GM21515 (cell line): ENCODE results near the gene SEC24B.
"Not testable (repeated sequence)": the region's sequence is repeated elsewhere in the genome, so short reads cannot be mapped to it uniquely, and the experiment has no call there.

Experiments
- ATAC-seq: cut with Tn5 transposase; IDR thresholded peaks from one replicate; pipeline ENCODE4 v1.9.1; 2021; ENCODE audit not compliant: unreplicated experiment

The SEC24B gene

DNA sequence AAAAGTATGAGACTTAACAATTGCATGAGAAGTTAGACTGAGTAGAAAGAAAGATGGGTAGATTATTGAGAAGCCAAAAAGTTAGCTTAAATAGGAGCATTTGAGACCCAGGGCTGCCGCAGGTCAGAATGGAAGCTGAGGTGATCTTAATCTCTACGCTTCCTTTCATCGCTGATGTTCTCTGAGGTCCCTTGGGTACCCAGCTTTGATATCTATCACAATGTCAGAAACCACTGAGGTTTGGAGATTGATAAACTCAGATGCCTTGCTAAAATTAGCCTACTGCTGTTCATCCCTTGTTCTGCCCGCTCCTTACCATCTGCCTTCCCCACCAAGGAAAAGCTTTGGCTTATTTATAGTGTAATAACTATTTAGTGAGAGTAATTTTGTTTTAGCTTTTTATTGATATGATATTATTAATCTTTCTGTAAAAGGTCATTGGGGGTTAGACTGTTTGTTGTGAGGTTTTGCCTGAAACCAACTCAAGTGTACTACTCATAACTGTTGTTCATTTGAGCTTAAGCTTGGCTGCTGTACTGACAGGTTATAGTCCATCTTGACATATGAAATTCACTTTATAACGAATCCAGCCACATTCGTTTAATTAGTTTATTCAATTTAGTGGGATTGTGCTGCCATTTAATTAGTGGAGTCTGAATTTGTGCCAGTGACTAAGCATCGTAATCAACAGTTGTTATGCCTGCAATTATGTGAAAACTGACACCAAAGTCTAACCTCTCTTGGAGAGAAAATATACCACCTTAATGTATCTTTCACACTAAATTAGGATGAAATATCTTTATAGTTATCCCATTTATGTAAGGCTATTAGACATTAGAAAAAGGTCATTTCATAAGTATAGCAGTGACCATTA lies 141.6 kb downstream of the SEC24B start:
- ATAC-seq: no peak

DNA sequence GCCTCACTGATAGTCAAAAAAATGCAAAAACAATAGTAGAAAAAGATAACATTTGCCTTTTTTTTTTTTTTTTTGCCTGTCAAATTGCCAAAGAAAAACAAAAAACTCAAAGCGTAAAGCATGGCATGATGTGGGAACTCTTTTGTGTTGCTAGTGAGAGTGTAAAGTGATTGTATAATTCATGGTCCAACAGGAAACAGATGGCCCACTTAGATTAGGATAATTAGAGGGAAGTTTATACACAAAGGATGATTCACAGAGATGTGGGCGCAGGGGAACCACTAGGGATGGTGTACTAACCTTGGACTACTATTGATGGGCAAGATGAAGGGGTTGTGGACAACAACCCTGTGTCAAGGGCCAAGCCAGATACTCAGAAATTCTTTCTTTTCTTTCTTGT lies 142.8 kb downstream of the SEC24B start:
- ATAC-seq: no peak

DNA sequence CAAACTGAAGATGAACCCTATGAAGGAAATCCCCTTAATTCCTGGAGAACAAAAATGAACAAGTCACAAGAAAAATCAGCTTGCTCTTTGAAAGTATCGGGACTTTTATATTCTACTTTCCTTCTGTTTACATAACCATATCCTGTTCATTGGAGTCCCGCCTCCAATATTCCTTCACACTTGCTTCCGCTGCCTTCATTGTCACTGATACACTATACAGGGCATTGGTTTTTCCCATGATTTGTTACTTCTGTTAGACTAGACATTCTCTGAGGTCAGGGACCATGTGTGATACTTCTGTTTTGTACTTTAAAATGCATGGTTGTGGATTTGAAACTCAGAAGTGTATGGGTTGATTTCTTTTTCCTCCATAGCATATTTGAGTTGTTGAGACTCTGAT lies 145.2 kb downstream of the SEC24B start:
- ATAC-seq: no peak

DNA sequence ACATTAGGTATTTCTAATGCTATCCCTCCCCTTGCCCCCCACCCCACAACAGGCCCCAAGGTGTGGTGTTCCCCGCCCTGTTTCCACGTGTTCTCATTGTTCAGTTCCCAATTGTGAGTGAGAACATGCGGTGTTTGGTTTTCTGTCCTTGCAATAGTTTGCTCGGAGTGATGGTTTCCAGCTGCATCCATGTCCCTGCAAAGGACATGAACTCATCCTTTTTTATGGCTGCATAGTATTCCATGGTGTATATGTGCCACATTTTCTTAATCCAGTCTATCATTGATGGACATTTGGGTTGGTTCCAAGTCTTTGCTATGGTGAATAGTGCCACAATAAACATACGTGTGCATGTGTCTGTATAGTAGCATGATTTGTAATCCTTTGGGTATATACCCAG lies 146.4 kb downstream of the SEC24B start:
- not testable (repeated sequence) for ATAC-seq

DNA sequence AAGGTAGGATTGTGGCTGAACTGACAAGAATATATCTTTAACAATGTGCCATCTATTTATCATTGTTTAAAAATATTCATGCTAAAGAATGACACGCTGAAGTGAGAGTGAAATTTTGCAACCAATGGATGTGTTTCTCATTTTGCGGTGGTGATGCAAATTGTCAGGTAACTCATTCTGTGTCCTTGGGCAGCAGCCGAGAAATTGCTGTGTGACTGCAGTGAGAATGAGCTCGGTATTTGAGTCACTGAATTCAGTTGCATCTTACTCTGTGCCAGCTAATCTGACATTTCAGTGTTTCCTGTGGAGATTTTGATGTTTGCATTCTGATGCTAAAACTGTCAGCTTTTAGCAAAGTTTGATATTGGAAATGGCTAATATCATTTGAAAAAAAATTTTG lies 154.6 kb downstream of the SEC24B start:
- ATAC-seq: peak; percentile 93

DNA sequence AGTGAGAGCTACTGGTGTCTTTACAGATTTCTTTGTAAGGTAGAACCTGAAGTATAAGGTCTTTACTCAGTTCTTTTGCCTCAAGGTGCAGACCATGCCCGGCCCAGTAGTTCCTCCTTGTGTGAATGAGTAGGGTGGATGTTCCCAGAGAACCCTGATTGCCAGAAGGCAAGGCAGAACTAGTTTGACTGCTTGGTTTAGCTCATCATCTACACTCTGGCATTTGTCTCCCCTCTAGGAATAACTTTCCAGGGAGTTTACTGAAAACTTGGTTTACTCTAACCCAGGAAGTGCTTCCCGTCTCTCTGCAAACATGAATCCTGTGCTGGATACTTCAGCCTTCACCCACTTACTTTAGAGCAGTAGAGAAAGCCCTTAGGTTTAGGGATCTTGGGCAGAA lies 155.5 kb downstream of the SEC24B start:
- no peak for ATAC-seq

DNA sequence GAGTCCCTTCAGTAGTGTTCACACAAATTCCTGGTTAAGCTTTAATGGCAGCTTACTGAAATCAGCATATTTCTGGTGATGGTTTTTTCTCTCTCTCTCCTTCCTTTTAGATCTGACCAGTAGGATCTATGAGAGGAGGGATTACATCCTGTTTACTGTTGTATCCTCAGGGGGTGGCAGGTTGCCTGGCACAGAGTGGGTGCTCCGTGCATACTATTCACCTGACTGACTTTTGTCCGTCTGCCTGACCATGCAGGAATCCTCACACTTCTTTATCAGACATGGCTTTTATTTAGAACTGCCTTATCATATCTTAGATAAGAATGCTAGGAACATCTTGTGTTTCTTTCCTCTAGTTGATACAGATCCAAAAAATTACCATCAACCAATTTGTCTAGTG lies 156.0 kb downstream of the SEC24B start:
- ATAC-seq: no peak
